Fibroblast of the aortic adventitia (primary cell): Measurements from ENCODE around the gene GRAMD1B. TPM values are rescaled to one million over a fixed set of nuclear protein-coding genes. Genes with fewer than 3 reads are reported as not detected.

Experiments
- DNase-seq: peaks from one replicate; pipeline ENCODE4 v3.0.0-alpha.2; 2010; ENCODE audit warnings: low read depth
- H3K4me3 ChIP-seq: 2 replicates; pipeline ENCODE4 v1.5.1; 2011; ENCODE audit warnings: low read depth, mild to moderate bottlenecking, control low read depth, low read length, moderate library complexity
- CTCF ChIP-seq: IDR thresholded peaks from 2 replicates; pipeline ENCODE4 v1.5.1; 2011; ENCODE audit warnings: mild to moderate bottlenecking, low read length, control low read depth, inconsistent platforms; ENCODE audit not compliant: insufficient read depth
- total RNA-seq: library from RNA; depleted of rRNA; stranded (reverse); fragments of >200 nt; gene quantifications from 2 replicates; pipeline ENCODE4 v1.2.3, GENCODE V29; 2012; ENCODE audit warnings: low replicate concordance

GRAMD1B gene
- total RNA-seq, 1 donor: 11.0 TPM

- no peak for TF ChIP-seq CTCF
- DNase-seq: peak; percentile 49
- peak overlapping the region; percentile 75 for H3K4me3 ChIP-seq
These were observed 840 bp downstream of the GRAMD1B start for GRCh38 chr11:123430721-123431497.

GRCh38 chr11:123431619-123432018, 1.6 kb downstream of the GRAMD1B start:
- no peak for TF ChIP-seq CTCF
- DNase-seq: no peak
- peak overlapping the region; percentile 75 for H3K4me3 ChIP-seq

- peak; percentile 21 for DNase-seq
- TF ChIP-seq CTCF: peak; percentile 29
- no peak overlapping the region for H3K4me3 ChIP-seq
These were observed 4.2 kb downstream of the GRAMD1B start for GRCh38 chr11:123434262-123434661.

GRCh38 chr11:123434911-123435310, 4.8 kb downstream of the GRAMD1B start:
- DNase-seq: no peak
- H3K4me3 ChIP-seq: no peak overlapping the region
- TF ChIP-seq CTCF: no peak

- no peak for TF ChIP-seq CTCF
- DNase-seq: no peak
- no peak overlapping the region for H3K4me3 ChIP-seq
These were observed 7.3 kb downstream of the GRAMD1B start for GRCh38 chr11:123437236-123437979.

- no peak for TF ChIP-seq CTCF
- no peak for DNase-seq
- H3K4me3 ChIP-seq: no peak overlapping the region
These were observed 8.1 kb downstream of the GRAMD1B start for GRCh38 chr11:123438131-123438627.
